ENCODE measurements around the gene PLEKHA7.

GRCh38 chr11:17024924-17025323 lies 10.7 kb upstream of the PLEKHA7 start:
- no peak for TF ChIP-seq EZH2phosphoT487 (IDR thresholded peaks at IDR 0.05; ENCODE audit: borderline replicate concordance, low read length)
- no peak for TF ChIP-seq CTCF (IDR thresholded peaks at IDR 0.05; ENCODE audit: low read depth, low read length, poor library complexity, severe bottlenecking)

Data from DOHH2 (cell line).